IMR-90 (cell line): ENCODE measurements around the gene JMY. TPM values are rescaled to one million over a fixed set of nuclear protein-coding genes. Genes with fewer than 3 reads are reported as not detected.

Source experiments
- ATAC-seq: fragments of 200-7000 bp; cut with Tn5 transposase; 2 replicates; pipeline ENCODE4 v1.9.1; 2020; ENCODE audit warnings: low read depth, mild to moderate bottlenecking, moderate library complexity
- BruUV-seq: library from RNA; stranded (reverse); fragments of 400-500 nt; replicated peaks from 2 replicates; lab custom pipeline; 2021; lab: Mats Ljungman, UMichigan
- CTCF ChIA-PET: fragments of 300-600 bp; formaldehyde crosslinking; extraction: SDS; loops from one replicate; lab custom pipeline; 2021; ENCODE audit warnings: antibody characterized with exemption; lab: Yijun Ruan, JAX
- POLR2A ChIA-PET: fragments of 300-600 bp; sonication (Branson Sonifier 250); formaldehyde crosslinking; loops from one replicate; lab custom pipeline; 2022; ENCODE audit warnings: antibody characterized with exemption; ENCODE audit not compliant: unreplicated experiment; lab: Charles Lee
- DNase-seq: peaks from one replicate; pipeline ENCODE4 v3.0.0; 2013
- H2AFZ ChIP-seq: replicated peaks from 2 replicates; pipeline ENCODE3; 2013; ENCODE audit warnings: low read length, mild to moderate bottlenecking; ENCODE audit not compliant: poor library complexity
- H2AK5ac ChIP-seq: 2 replicates; pipeline ENCODE4 v1.6.1; 2013; ENCODE audit warnings: low read depth, low read length, inconsistent platforms
- H2AK9ac ChIP-seq: replicated peaks from 2 replicates; pipeline ENCODE3; 2013; ENCODE audit warnings: mild to moderate bottlenecking, low read depth, low read length, moderate library complexity; ENCODE audit not compliant: poor library complexity
- H2BK120ac ChIP-seq: 2 replicates; pipeline ENCODE4 v1.6.1; 2013; ENCODE audit warnings: low read depth, low read length, inconsistent platforms
- H2BK15ac ChIP-seq: 3 replicates; pipeline ENCODE4 v1.6.1; 2013; ENCODE audit warnings: low read depth, low read length, inconsistent platforms
- H2BK20ac ChIP-seq: 2 replicates; pipeline ENCODE4 v1.6.1; 2013; ENCODE audit warnings: low read depth, mild to moderate bottlenecking, inconsistent platforms, low read length, moderate library complexity
- H2BK5ac ChIP-seq: 2 replicates; pipeline ENCODE4 v1.6.1; 2013; ENCODE audit warnings: mild to moderate bottlenecking, low read depth, low read length, inconsistent platforms; ENCODE audit not compliant: poor library complexity, severe bottlenecking
- H3K14ac ChIP-seq: replicated peaks from 2 replicates; pipeline ENCODE4 v1.6.1; 2013; ENCODE audit warnings: low read depth, low read length, inconsistent platforms
- H3K18ac ChIP-seq: 2 replicates; pipeline ENCODE4 v1.6.1; 2013; ENCODE audit warnings: low read depth, low read length, control low read depth
- H3K23ac ChIP-seq: 2 replicates; pipeline ENCODE4 v1.6.1; 2013; ENCODE audit warnings: low read depth, low read length, inconsistent platforms
- H3K27ac ChIP-seq: 2 replicates; pipeline ENCODE4 v1.5.1; 2013; ENCODE audit warnings: mild to moderate bottlenecking, control low read depth, low read length; ENCODE audit not compliant: insufficient read depth
- H3K27me3 ChIP-seq: 2 replicates; pipeline ENCODE4 v1.6.1; 2013; ENCODE audit warnings: low read length; ENCODE audit not compliant: control insufficient read depth, insufficient read depth
- H3K36me3 ChIP-seq: 2 replicates; pipeline ENCODE4 v1.6.1; 2013; ENCODE audit warnings: low read length, mixed read lengths; ENCODE audit not compliant: control insufficient read depth, insufficient read depth
- H3K4ac ChIP-seq: 2 replicates; pipeline ENCODE4 v1.6.1; 2013; ENCODE audit warnings: low read depth, low read length, inconsistent platforms
- H3K4me1 ChIP-seq: 2 replicates; pipeline ENCODE4 v1.6.1; 2013; ENCODE audit warnings: low read length, mixed read lengths; ENCODE audit not compliant: control insufficient read depth, insufficient read depth
- H3K4me2 ChIP-seq: 2 replicates; pipeline ENCODE4 v1.6.1; 2013; ENCODE audit warnings: low read depth, mild to moderate bottlenecking, control low read depth, low read length, moderate library complexity
- H3K4me3 ChIP-seq: 2 replicates; pipeline ENCODE4 v1.5.1; 2013; ENCODE audit warnings: low read depth, mild to moderate bottlenecking, control low read depth, low read length, moderate library complexity; ENCODE audit not compliant: insufficient read depth
- H3K56ac ChIP-seq: 2 replicates; pipeline ENCODE4 v1.6.1; 2013; ENCODE audit warnings: low read length, inconsistent platforms; ENCODE audit not compliant: insufficient read depth; ENCODE audit errors: extremely low read depth
- H3K79me1 ChIP-seq, 2 experiments: 2 replicates each; pipeline ENCODE4 v1.6.1; 2013; ENCODE audit warnings: low read length in 2 of 2, inconsistent platforms in 1 of 2, low read depth in 1 of 2
- H3K9ac ChIP-seq: 2 replicates; pipeline ENCODE4 v1.6.1; 2013; ENCODE audit warnings: low read depth, low read length, control low read depth
- H3K9me1 ChIP-seq: 2 replicates; pipeline ENCODE4 v1.6.1; 2013; ENCODE audit warnings: low read length, inconsistent platforms; ENCODE audit not compliant: insufficient read depth
- H3K9me3 ChIP-seq: 2 replicates; pipeline ENCODE4 v1.6.1; 2013; ENCODE audit warnings: low read length; ENCODE audit not compliant: control insufficient read depth, insufficient read depth
- H4K20me1 ChIP-seq: 2 replicates; pipeline ENCODE4 v1.6.1; 2013; ENCODE audit warnings: low read length, inconsistent platforms; ENCODE audit not compliant: insufficient read depth
- H4K5ac ChIP-seq: 2 replicates; pipeline ENCODE4 v1.6.1; 2013; ENCODE audit warnings: mild to moderate bottlenecking, low read depth, low read length, control low read depth
- H4K8ac ChIP-seq, 2 experiments: 2 replicates each; pipeline ENCODE4 v1.6.1; 2013; ENCODE audit warnings: low read depth in 2 of 2, low read length in 2 of 2, control low read depth in 1 of 2, inconsistent platforms in 1 of 2
- H4K91ac ChIP-seq: 2 replicates; pipeline ENCODE4 v1.6.1; 2013; ENCODE audit warnings: low read depth, low read length, inconsistent platforms; ENCODE audit not compliant: insufficient read depth
- BHLHE40 ChIP-seq: fragments of 150-350 bp; IDR thresholded peaks from 2 replicates; pipeline ENCODE4 v1.6.1; 2016; ENCODE audit warnings: mild to moderate bottlenecking, low read depth, low read length
- CEBPB ChIP-seq: IDR thresholded peaks from 2 replicates; pipeline ENCODE4 v1.6.1; 2012; ENCODE audit warnings: low read depth, low read length, improper control_type of control experiment
- CHD1 ChIP-seq: IDR thresholded peaks from 2 replicates; pipeline ENCODE4 v1.6.1; 2012; ENCODE audit warnings: low read depth, low read length, improper control_type of control experiment
- FOS ChIP-seq: fragments of 150-350 bp; IDR thresholded peaks from 2 replicates; pipeline ENCODE4 v1.6.1; 2016; ENCODE audit warnings: low read depth, low read length
- MAFK ChIP-seq: IDR thresholded peaks from 2 replicates; pipeline ENCODE4 v1.6.1; 2012; ENCODE audit warnings: low read depth, low read length, improper control_type of control experiment
- MAZ ChIP-seq: IDR thresholded peaks from 2 replicates; pipeline ENCODE4 v1.6.1; 2012; ENCODE audit warnings: low read depth, mild to moderate bottlenecking, low read length, improper control_type of control experiment, moderate library complexity, borderline replicate concordance
- MXI1 ChIP-seq: IDR thresholded peaks from 2 replicates; pipeline ENCODE4 v1.6.1; 2012; ENCODE audit warnings: low read depth, mild to moderate bottlenecking, low read length, moderate library complexity, borderline replicate concordance
- NFE2L2 ChIP-seq: fragments of 150-350 bp; IDR thresholded peaks from 2 replicates; pipeline ENCODE4 v1.6.1; 2016; ENCODE audit warnings: low read depth, mild to moderate bottlenecking, low read length
- POLR2A ChIP-seq: IDR thresholded peaks from 2 replicates; pipeline ENCODE4 v1.6.1; 2012; ENCODE audit warnings: mild to moderate bottlenecking, low read depth, low read length
- RAD21 ChIP-seq: IDR thresholded peaks from 2 replicates; pipeline ENCODE4 v1.6.1; 2012; ENCODE audit warnings: low read length, improper control_type of control experiment
- RCOR1 ChIP-seq: IDR thresholded peaks from 2 replicates; pipeline ENCODE4 v1.6.1; 2012; ENCODE audit warnings: mild to moderate bottlenecking, low read length, improper control_type of control experiment; ENCODE audit not compliant: insufficient replicate concordance
- RFX5 ChIP-seq: IDR thresholded peaks from 2 replicates; pipeline ENCODE4 v1.8.0; 2012; ENCODE audit warnings: low read depth, mild to moderate bottlenecking, low read length, moderate library complexity
- SMC3 ChIP-seq: fragments of 150-350 bp; IDR thresholded peaks from 2 replicates; pipeline ENCODE4 v1.6.1; 2016; ENCODE audit warnings: low read depth, mild to moderate bottlenecking, antibody characterized with exemption, low read length, moderate library complexity
- WGBS, 2 experiments: methylation state at CpG; one replicate each; pipeline versions ENCODE4 v1.1.5 to v1.1.7; 2013; ENCODE audit warnings: missing lambda C conversion rate in 2 of 2; ENCODE audit not compliant: insufficient read length in 1 of 2; ENCODE audit errors: extremely low coverage in 2 of 2; 5-methylcytosine and 5-hydroxymethylcytosine counted together
- dilution Hi-C: fragments of 300-500 bp; cut with HindIII; formaldehyde crosslinking; loops from one replicate; pipeline ENCODE4 v1.14.3; 2018; ENCODE audit warnings: low sequenced_read_pairs; ENCODE audit not compliant: unreplicated experiment
- in situ Hi-C: fragments of 300-500 bp; cut with MboI; formaldehyde crosslinking; loops from 3 replicates; pipeline ENCODE4 v1.14.3; 2019; ENCODE audit warnings: low sequenced_read_pairs, inconsistent platforms, mixed read lengths
- intact Hi-C: fragments of 100-400 bp; cut with micrococcal nuclease; formaldehyde crosslinking; loops from 2 replicates; pipeline ENCODE4 v1.10.0; 2022
- polyA plus RNA-seq, 3 experiments: library from polyadenylated mRNA; depleted of rRNA; stranded (reverse); fragments of >200 nt; gene quantifications; 2 replicates each; pipeline ENCODE4 v1.2.3, GENCODE V29; 2012; ENCODE audit warnings: low replicate concordance in 1 of 3
- total RNA-seq: library from RNA; depleted of rRNA; stranded (reverse); fragments of >200 nt; gene quantifications from 2 replicates; pipeline ENCODE4 v1.2.3, GENCODE V29; 2012
- TF ChIP-seq, protein P1 (sequence below): fragments of 150-350 bp; IDR thresholded peaks from 2 replicates; pipeline ENCODE4 v1.6.1; 2016; ENCODE audit warnings: low read depth, mild to moderate bottlenecking, low read length, moderate library complexity, borderline replicate concordance
- TF ChIP-seq, protein P2 (sequence below): fragments of 150-350 bp; IDR thresholded peaks from 2 replicates; pipeline ENCODE4 v1.6.1; 2017; ENCODE audit warnings: mild to moderate bottlenecking, antibody characterized with exemption, low read length, low read depth
- TF ChIP-seq, protein P3 (sequence below): conservative IDR thresholded peaks from 2 replicates; pipeline ENCODE4 v1.5.1; 2012; ENCODE audit warnings: mild to moderate bottlenecking, low read depth, low read length, improper control_type of control experiment

Gene JMY
- total and polyA plus RNA-seq, 2 of the 4 experiments (the other 2 are of a cell fraction) = 1.7 to 3.2 TPM

DNA sequence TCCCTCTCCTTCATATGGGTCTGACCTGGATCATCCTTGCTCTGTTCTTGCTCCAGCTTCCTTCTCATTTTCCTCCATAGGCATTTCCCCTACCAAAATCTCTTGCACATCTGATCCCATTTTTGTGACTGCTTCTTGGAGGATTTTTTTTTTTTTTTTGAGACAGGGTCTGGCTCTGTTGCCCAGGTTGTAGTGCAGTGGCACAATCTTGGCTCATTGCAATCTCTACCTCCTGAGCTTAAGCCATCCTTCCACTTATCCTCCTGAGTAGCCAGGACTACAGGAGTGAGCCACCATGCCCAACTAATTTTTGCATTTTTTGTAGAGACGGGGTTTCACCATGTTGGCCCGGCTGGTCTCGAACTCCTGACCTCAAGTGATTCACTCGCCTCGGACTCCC, 10.5 kb upstream of the JMY start:
- POLR2A ChIA-PET = no interaction called here
- H2BK120ac ChIP-seq = no peak overlapping the region
- H2BK5ac ChIP-seq = no peak overlapping the region
- no peak overlapping the region for H3K27ac ChIP-seq
- intact Hi-C loops = no loop called here
- H3K4me2 ChIP-seq = no peak overlapping the region
- dilution Hi-C loops = no loop called here
- H4K91ac ChIP-seq = no peak overlapping the region
- no peak overlapping the region for H3K18ac ChIP-seq
- CTCF ChIA-PET = interaction anchor here (0.7 to 1.1 kb wide), 3 partner anchors 9 to 201 kb away, joined by 3 to 6 read pairs (median 3); no protein-coding TSS in a partner anchor
- no peak overlapping the region for H4K5ac ChIP-seq
- in situ Hi-C loops = no loop called here
- DNase-seq (no peak), ATAC-seq (no peak)
- no TSS peak for BruUV-seq
- no peak overlapping the region for H4K8ac ChIP-seq
- no peak overlapping the region for H2BK20ac ChIP-seq
- no peak overlapping the region for H3K23ac ChIP-seq
- H3K9ac ChIP-seq = no peak overlapping the region
- no peak overlapping the region for H2AK9ac ChIP-seq
- no peaks in the 10 kb centered on the region for H3K9me3 ChIP-seq
- no peak overlapping the region for H3K56ac ChIP-seq
- H4K20me1 ChIP-seq = no peaks in the 10 kb centered on the region
- no peak overlapping the region for H2AK5ac ChIP-seq
- H3K27me3 ChIP-seq = no peaks in the 10 kb centered on the region
- H3K4me3 ChIP-seq = no peak overlapping the region
- no peak overlapping the region for H3K14ac ChIP-seq
- no peaks in the 10 kb centered on the region for H3K36me3 ChIP-seq
- no peak overlapping the region for H3K4ac ChIP-seq
- TF ChIP-seq, protein P1, sequence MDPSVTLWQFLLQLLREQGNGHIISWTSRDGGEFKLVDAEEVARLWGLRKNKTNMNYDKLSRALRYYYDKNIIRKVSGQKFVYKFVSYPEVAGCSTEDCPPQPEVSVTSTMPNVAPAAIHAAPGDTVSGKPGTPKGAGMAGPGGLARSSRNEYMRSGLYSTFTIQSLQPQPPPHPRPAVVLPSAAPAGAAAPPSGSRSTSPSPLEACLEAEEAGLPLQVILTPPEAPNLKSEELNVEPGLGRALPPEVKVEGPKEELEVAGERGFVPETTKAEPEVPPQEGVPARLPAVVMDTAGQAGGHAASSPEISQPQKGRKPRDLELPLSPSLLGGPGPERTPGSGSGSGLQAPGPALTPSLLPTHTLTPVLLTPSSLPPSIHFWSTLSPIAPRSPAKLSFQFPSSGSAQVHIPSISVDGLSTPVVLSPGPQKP = no peak
- TF ChIP-seq POLR2A (no peak), MAFK (no peak), NFE2L2 (no peak), RFX5 (no peak), CEBPB (no peak), SMC3 (no peak), RCOR1 (no peak), MXI1 (no peak), FOS (no peak), BHLHE40 (no peak), RAD21 (no peak), MAZ (no peak), CHD1 (no peak)
- TF ChIP-seq, protein P2, sequence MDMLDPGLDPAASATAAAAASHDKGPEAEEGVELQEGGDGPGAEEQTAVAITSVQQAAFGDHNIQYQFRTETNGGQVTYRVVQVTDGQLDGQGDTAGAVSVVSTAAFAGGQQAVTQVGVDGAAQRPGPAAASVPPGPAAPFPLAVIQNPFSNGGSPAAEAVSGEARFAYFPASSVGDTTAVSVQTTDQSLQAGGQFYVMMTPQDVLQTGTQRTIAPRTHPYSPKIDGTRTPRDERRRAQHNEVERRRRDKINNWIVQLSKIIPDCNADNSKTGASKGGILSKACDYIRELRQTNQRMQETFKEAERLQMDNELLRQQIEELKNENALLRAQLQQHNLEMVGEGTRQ = no peak
- TF ChIP-seq, protein P3, sequence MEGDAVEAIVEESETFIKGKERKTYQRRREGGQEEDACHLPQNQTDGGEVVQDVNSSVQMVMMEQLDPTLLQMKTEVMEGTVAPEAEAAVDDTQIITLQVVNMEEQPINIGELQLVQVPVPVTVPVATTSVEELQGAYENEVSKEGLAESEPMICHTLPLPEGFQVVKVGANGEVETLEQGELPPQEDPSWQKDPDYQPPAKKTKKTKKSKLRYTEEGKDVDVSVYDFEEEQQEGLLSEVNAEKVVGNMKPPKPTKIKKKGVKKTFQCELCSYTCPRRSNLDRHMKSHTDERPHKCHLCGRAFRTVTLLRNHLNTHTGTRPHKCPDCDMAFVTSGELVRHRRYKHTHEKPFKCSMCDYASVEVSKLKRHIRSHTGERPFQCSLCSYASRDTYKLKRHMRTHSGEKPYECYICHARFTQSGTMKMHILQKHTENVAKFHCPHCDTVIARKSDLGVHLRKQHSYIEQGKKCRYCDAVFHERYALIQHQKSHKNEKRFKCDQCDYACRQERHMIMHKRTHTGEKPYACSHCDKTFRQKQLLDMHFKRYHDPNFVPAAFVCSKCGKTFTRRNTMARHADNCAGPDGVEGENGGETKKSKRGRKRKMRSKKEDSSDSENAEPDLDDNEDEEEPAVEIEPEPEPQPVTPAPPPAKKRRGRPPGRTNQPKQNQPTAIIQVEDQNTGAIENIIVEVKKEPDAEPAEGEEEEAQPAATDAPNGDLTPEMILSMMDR = no peak
- peaks cover 2% of the 10 kb centered on the region for H3K4me1 ChIP-seq
- 95% methylated on average over 5 of the region's 5 CpGs; no CpG with 5 or more reads in 1 of the 2 experiments for WGBS, 2 experiments
- H2AFZ ChIP-seq = no peak overlapping the region
- H3K9me1 ChIP-seq = no peaks in the 10 kb centered on the region
- no peak overlapping the region for H2BK15ac ChIP-seq
- no peaks in the 10 kb centered on the region for H3K79me1 ChIP-seq
